SK-N-MC (cell line): ENCODE results near the gene UBFD1.

Source experiments
- EZH2 ChIP-seq: fragments of 200-600 bp; sonication (generic); IDR thresholded peaks from one replicate; pipeline ENCODE4 v1.6.1; 2017; ENCODE audit warnings: antibody characterized with exemption
- POLR2AphosphoS5 ChIP-seq: IDR thresholded peaks from 2 replicates; pipeline ENCODE4 v1.6.1; 2012; ENCODE audit warnings: mild to moderate bottlenecking, low read depth, low read length, borderline replicate concordance

DNA sequence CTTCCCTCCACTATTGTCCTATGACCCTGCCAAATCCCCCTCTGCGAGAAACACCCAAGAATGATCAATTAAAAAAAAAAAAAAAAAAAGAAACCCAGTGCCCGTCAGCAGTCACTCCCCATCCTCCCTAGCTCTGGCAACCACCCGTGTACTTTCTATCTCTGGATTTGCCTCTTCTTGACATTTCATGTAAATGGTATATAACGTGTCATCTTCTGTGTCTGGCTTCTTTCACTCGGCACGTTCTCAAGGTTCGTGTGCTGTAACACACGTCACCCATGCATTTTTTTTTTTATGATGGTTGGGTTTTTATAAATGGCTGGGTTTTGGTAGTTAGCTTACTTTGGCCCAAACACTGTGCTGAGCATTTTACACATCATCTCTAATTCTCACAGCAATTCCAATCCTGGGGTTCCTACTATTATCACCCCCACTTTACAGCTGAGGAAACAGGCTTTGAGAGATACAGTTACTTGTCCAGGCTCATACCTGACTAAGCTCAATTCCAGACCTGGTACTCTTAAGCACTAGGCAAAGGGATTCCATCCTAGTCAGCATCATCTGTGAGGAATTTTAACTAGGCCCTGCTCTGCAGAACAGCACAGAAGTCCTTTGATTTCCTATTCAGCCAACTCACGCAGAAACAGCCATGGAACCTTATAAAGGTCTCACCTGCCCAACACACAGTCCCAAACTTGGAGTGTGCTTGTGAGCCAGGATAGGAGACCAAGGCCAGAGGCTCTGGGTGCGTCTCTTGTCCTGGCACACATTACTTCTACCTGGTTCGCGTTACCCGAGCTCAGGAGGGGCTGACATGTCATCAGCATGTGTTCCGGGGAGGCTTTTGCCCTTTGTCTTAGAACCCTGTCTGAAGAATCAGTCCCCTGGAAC lies 26.9 kb downstream of the UBFD1 start:
- no peak for TF ChIP-seq EZH2
- TF ChIP-seq POLR2AphosphoS5 = no peak
